Natural killer cell (primary cell): Measurements from ENCODE around the gene PRSS56. TPM values are rescaled to one million over a fixed set of nuclear protein-coding genes. Genes with fewer than 3 reads are reported as not detected.

Experiments used
- ATAC-seq, 3 donors: fragments of 150-1000 bp in 2 of 3; fragments of 200-7000 bp in 1 of 3; cut with Tn5 transposase; 1 replicate in 1 of 3; 2 replicates in 2 of 3; pipeline ENCODE4 v1.10.0; 2021; ENCODE audit warnings: mild to moderate bottlenecking in 2 of 3, moderate library complexity in 2 of 3
- DNase-seq, 2 donors: peaks; one replicate each; pipeline versions ENCODE4 v3.0.0 to v3.0.0-alpha.2; 2013 to 2021; ENCODE audit warnings: mixed read lengths in 1 of 2
- H3K27ac ChIP-seq: one replicate; pipeline ENCODE4 v1.5.1; 2013; ENCODE audit warnings: mild to moderate bottlenecking, low read length
- H3K27me3 ChIP-seq: one replicate; pipeline ENCODE4 v1.6.1; 2013; ENCODE audit warnings: low read length; ENCODE audit not compliant: control insufficient read depth, insufficient read depth
- H3K36me3 ChIP-seq: one replicate; pipeline ENCODE4 v1.6.1; 2013; ENCODE audit warnings: low read length; ENCODE audit not compliant: control insufficient read depth, insufficient read depth
- H3K4me1 ChIP-seq: one replicate; pipeline ENCODE4 v1.6.1; 2013; ENCODE audit warnings: low read length; ENCODE audit not compliant: control insufficient read depth, insufficient read depth
- H3K4me3 ChIP-seq: one replicate; pipeline ENCODE4 v1.5.1; 2013; ENCODE audit warnings: low read length
- H3K9me3 ChIP-seq: one replicate; pipeline ENCODE4 v1.6.1; 2013; ENCODE audit warnings: low read length; ENCODE audit not compliant: control insufficient read depth, insufficient read depth
- H3K27ac Mint-ChIP-seq, 2 donors: one replicate each; pipeline ENCODE4 v1.8.0; 2022; ENCODE audit warnings: mild to moderate bottlenecking in 2 of 2, mixed read lengths in 2 of 2, moderate library complexity in 1 of 2
- H3K27me3 Mint-ChIP-seq, 2 donors: one replicate each; pipeline ENCODE4 v1.8.0; 2022; ENCODE audit warnings: low read depth in 2 of 2, mixed read lengths in 2 of 2
- H3K36me3 Mint-ChIP-seq: one replicate; pipeline ENCODE4 v1.8.0; 2022; ENCODE audit warnings: mixed read lengths
- H3K4me1 Mint-ChIP-seq, 2 donors: one replicate each; pipeline ENCODE4 v1.8.0; 2022; ENCODE audit warnings: mixed read lengths in 2 of 2
- H3K4me3 Mint-ChIP-seq: one replicate; pipeline ENCODE4 v1.8.0; 2022; ENCODE audit warnings: mild to moderate bottlenecking, moderate library complexity, mixed read lengths
- H3K9me3 Mint-ChIP-seq, 2 donors: one replicate each; pipeline ENCODE4 v1.8.0; 2022; ENCODE audit warnings: mixed read lengths in 2 of 2
- WGBS: methylation state at CpG from one replicate; pipeline ENCODE4 v1.1.7; 2013; ENCODE audit warnings: missing lambda C conversion rate; ENCODE audit not compliant: insufficient coverage; 5-methylcytosine and 5-hydroxymethylcytosine counted together
- intact Hi-C: fragments of 100-400 bp; cut with micrococcal nuclease; formaldehyde crosslinking; loops from one replicate; pipeline ENCODE4 v1.14.2; 2022
- total RNA-seq, 4 donors: library from RNA; stranded (reverse); fragments of 120-200 nt in 1 of 4; gene quantifications; one replicate each; pipeline versions ENCODE4 v1.2.3 to v1.2.4, GENCODE V29; 2013 to 2022
- TF ChIP-seq, protein P1 (sequence below): fragments of 200-600 bp; IDR thresholded peaks from one replicate; pipeline ENCODE4 v1.8.0; 2022; ENCODE audit warnings: antibody characterized with exemption

The PRSS56 gene
- total RNA-seq, 3 donors from 2014 or later (not counting 1 experiment from before 2014, with no cell fraction given), result not detected

DNA sequence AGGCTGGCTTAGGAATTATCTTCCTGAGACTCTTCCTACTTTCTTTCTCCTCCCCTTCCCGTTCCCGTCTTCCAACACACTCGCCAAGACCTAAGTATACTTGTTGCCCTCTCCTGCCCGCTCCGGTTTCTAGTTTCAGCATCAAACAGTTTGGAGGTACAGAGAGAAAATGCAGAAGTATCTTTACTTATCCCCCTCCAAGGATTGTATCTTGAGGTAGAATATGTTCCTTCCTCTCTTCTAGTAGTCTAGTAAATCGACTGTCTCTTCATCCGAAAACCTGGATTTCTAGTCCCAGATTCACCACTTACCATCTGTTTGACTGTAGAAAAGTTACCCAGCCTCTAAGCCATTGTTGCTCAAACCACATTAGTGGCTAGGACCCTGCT, 31.1 kb downstream of the PRSS56 start:
- Histone ChIP-seq H3K36me3 (peaks cover 14% of the 10 kb centered on the region), H3K27me3 (no peaks in the 10 kb centered on the region), H3K27ac (peak overlapping the region; percentile 89), H3K4me1 (peaks cover 18% of the 10 kb centered on the region), H3K9me3 (no peaks in the 10 kb centered on the region), H3K4me3 (peak overlapping the region; percentile 62)
- Mint-ChIP-seq H3K9me3 (peaks cover 0 to 2% of the 10 kb centered on the region in 2 donors), H3K36me3 (no peaks in the 10 kb centered on the region), H3K4me3 (peak overlapping the region; percentile 99), H3K27ac (peak overlapping the region; percentile 94 to 98), H3K4me1 (peaks cover 69 to 77% of the 10 kb centered on the region in 2 donors), H3K27me3 (no peaks in the 10 kb centered on the region)
- TF ChIP-seq, protein P1, sequence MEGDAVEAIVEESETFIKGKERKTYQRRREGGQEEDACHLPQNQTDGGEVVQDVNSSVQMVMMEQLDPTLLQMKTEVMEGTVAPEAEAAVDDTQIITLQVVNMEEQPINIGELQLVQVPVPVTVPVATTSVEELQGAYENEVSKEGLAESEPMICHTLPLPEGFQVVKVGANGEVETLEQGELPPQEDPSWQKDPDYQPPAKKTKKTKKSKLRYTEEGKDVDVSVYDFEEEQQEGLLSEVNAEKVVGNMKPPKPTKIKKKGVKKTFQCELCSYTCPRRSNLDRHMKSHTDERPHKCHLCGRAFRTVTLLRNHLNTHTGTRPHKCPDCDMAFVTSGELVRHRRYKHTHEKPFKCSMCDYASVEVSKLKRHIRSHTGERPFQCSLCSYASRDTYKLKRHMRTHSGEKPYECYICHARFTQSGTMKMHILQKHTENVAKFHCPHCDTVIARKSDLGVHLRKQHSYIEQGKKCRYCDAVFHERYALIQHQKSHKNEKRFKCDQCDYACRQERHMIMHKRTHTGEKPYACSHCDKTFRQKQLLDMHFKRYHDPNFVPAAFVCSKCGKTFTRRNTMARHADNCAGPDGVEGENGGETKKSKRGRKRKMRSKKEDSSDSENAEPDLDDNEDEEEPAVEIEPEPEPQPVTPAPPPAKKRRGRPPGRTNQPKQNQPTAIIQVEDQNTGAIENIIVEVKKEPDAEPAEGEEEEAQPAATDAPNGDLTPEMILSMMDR, result no peak
- DNase-seq, result peak in 1 of 2 donors; percentile 16
- WGBS, result 9% methylated on average over 7 of the region's 7 CpGs
- no peak for ATAC-seq
- intact Hi-C loops, result no loop called here

DNA sequence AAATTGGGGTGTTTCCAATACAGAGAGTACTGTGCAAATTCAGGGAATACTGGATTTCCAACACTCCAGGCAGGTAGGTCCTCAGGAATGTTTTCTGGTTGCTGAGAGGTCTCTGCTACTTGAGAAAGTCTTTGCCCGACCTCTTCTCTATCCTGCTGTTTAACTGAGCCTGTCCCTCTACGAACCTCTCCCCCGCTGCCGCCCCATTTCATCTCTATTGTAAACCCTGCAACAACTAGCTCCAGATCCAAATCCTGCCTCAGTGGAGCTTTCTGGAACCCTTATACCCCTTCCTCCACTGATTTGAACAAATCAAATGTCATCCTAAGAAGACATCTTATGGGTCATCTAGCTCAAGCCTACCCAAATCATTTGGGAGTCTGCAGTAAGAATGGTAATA, 31.6 kb downstream of the PRSS56 start:
- Histone ChIP-seq H3K27ac (peak overlapping the region; percentile 89), H3K27me3 (no peaks in the 10 kb centered on the region), H3K36me3 (peaks cover 18% of the 10 kb centered on the region), H3K9me3 (no peaks in the 10 kb centered on the region), H3K4me3 (peak overlapping the region; percentile 62), H3K4me1 (peaks cover 18% of the 10 kb centered on the region)
- intact Hi-C loops, result no loop called here
- ATAC-seq, result no peak
- no peak for DNase-seq
- Mint-ChIP-seq H3K27me3 (no peaks in the 10 kb centered on the region), H3K4me1 (peaks cover 70 to 78% of the 10 kb centered on the region in 2 donors), H3K27ac (peak overlapping the region; percentile 94 to 98), H3K36me3 (peaks cover 4% of the 10 kb centered on the region), H3K4me3 (peak overlapping the region; percentile 99), H3K9me3 (peaks cover 0 to 2% of the 10 kb centered on the region in 2 donors)
- TF ChIP-seq, protein P1, result no peak
- 96% methylated on average over 4 of the region's 4 CpGs for WGBS

DNA sequence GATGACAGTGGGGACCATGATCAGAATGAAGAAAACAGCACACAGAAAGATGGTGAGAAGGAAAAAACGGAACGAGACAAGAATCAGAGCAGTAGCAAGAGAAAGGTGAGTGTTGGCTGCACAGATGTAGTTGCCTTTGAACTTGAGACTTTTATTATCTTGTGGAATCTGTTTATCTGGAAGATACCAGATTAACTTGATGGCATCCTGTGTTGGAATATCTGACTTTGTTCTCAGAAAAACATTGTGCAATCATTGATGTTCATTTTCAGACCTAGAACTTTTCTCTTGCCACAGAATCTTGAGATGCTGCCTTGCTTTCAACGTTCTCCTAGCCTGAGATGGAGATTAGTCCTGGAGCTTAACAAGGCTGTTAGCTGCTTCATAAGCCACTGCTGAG, 36.2 kb downstream of the PRSS56 start:
- intact Hi-C loops, result no loop called here
- H3K36me3 ChIP-seq, result peaks cover 52% of the 10 kb centered on the region
- no peaks in the 10 kb centered on the region for H3K27me3 Mint-ChIP-seq

More for the DNA sequence above, 36.2 kb downstream of the PRSS56 start:
- no peak overlapping the region for H3K4me3 Mint-ChIP-seq
- Histone ChIP-seq H3K27ac (no peak overlapping the region), H3K9me3 (no peaks in the 10 kb centered on the region), H3K4me3 (no peak overlapping the region), H3K27me3 (no peaks in the 10 kb centered on the region), H3K4me1 (peaks cover 8% of the 10 kb centered on the region)
- TF ChIP-seq, protein P1, result no peak
- no peaks in the 10 kb centered on the region for H3K9me3 Mint-ChIP-seq
- DNase-seq (no peak), ATAC-seq (no peak)
- WGBS, result 91% methylated on average over 3 of the region's 3 CpGs
- H3K4me1 Mint-ChIP-seq, result peaks cover 54 to 55% of the 10 kb centered on the region in 2 donors
- peak overlapping the region in 1 of 2 donors; percentile 17 for H3K27ac Mint-ChIP-seq
- H3K36me3 Mint-ChIP-seq, result peaks cover 26% of the 10 kb centered on the region
